SJSA1 (cell line): Measurements from ENCODE around the gene MCCC2. TPM values are rescaled to one million over a fixed set of nuclear protein-coding genes. Genes with fewer than 3 reads are reported as not detected.
"Not testable (repeated sequence)": the region's sequence is repeated elsewhere in the genome, so short reads cannot be mapped to it uniquely, and the experiment has no call there.

Source experiments
- DNase-seq, 2 experiments: peaks; one replicate each; pipeline ENCODE4 v3.0.0-alpha.2; 2015 to 2020; ENCODE audit warnings: low spot score in 2 of 2, low read depth in 1 of 2
- H3K27ac ChIP-seq: fragments of 250-450 bp; sonication (Bioruptor Pico); 2 replicates; pipeline ENCODE4 v1.5.1; 2020; ENCODE audit warnings: mild to moderate bottlenecking, moderate library complexity
- H3K27me3 ChIP-seq: fragments of 250-450 bp; sonication (Bioruptor Pico); replicated peaks from 2 replicates; pipeline ENCODE4 v1.5.1; 2020; ENCODE audit warnings: mild to moderate bottlenecking, moderate library complexity
- H3K36me3 ChIP-seq: fragments of 250-450 bp; sonication (Bioruptor Pico); 2 replicates; pipeline ENCODE4 v1.5.1; 2020; ENCODE audit warnings: mild to moderate bottlenecking
- H3K4me1 ChIP-seq: fragments of 250-450 bp; sonication (Bioruptor Pico); replicated peaks from 2 replicates; pipeline ENCODE4 v1.6.1; 2021; ENCODE audit warnings: mild to moderate bottlenecking
- H3K4me3 ChIP-seq: fragments of 250-450 bp; sonication (Bioruptor Pico); 2 replicates; pipeline ENCODE4 v1.5.1; 2020; ENCODE audit warnings: mild to moderate bottlenecking
- H3K9me3 ChIP-seq: fragments of 250-450 bp; sonication (Bioruptor Pico); replicated peaks from 2 replicates; pipeline ENCODE4 v1.5.1; 2020; ENCODE audit warnings: mild to moderate bottlenecking
- total RNA-seq: library from RNA; depleted of rRNA; stranded (reverse); fragments of >200 nt; shearing (Covaris generic); gene quantifications from 2 replicates; pipeline ENCODE4 v1.2.3, GENCODE V29; 2014

MCCC2 gene
- total RNA-seq, 1 experiment from 2014 or later, result 41.4 TPM

DNA sequence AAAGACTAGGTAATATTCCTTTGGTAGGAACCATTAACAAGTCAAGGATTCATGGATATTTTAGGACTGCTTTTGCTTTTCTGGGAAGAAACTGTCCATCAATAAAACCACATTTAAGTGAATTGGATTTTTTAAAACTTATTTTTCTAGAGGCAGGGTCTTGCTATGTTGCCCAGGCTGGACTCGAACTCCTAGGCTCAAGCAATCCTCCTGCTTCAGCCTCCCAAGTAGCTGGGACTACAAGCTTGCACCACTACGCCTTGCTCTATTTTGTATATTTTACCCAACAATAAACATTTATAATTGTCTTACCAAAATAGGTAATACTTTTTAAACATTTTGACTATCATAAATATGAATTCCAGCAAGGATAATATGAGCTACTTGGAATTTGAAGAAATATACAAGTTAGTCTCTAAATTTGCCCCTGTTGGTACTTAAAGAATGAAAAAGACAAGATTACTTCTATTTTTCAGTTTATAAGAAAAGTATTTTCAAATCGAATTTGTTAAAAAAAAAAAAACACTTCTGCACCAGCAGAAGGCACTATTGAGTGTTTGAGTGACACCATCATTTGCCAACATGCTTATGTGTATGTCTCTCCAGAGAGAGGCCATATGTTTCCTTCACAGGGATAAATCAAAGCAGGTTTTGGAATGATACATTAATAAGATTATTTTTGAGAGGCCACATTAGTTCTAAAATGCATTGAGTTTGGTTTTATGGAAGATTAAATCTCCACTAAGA lies 71.9 kb downstream of the MCCC2 start:
- DNase-seq, result no peak
- Histone ChIP-seq H3K4me3 (no peak overlapping the region), H3K27ac (no peak overlapping the region), H3K36me3 (peaks cover 5% of the 10 kb centered on the region), H3K4me1 (no peaks in the 10 kb centered on the region), H3K27me3 (no peaks in the 10 kb centered on the region), H3K9me3 (no peaks in the 10 kb centered on the region)

DNA sequence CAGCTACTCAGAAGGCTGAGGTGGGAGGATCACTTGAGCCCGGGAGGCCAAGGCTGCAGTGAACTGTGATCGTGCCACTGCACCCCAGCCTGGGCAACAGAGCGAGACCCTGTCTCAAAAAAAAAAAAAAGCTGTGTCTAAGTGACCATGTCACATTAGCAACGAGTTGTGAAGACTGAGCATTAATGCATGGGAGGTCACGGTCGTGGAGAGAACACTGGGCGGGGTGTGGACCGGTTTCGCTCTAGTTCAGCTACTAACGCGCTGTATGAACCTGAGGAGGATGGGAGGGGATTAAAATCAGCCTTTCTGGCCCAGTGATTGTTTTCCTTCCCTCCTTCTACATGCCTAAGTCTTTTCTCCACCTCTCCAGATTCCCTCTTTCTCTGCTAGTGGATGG lies 75.2 kb downstream of the MCCC2 start:
- H3K9me3 ChIP-seq, result no peaks in the 10 kb centered on the region
- no peaks in the 10 kb centered on the region for H3K27me3 ChIP-seq
- no peak for DNase-seq
- H3K36me3 ChIP-seq, result no peaks in the 10 kb centered on the region
- no peak overlapping the region for H3K4me3 ChIP-seq
- no peaks in the 10 kb centered on the region for H3K4me1 ChIP-seq
- H3K27ac ChIP-seq, result no peak overlapping the region

DNA sequence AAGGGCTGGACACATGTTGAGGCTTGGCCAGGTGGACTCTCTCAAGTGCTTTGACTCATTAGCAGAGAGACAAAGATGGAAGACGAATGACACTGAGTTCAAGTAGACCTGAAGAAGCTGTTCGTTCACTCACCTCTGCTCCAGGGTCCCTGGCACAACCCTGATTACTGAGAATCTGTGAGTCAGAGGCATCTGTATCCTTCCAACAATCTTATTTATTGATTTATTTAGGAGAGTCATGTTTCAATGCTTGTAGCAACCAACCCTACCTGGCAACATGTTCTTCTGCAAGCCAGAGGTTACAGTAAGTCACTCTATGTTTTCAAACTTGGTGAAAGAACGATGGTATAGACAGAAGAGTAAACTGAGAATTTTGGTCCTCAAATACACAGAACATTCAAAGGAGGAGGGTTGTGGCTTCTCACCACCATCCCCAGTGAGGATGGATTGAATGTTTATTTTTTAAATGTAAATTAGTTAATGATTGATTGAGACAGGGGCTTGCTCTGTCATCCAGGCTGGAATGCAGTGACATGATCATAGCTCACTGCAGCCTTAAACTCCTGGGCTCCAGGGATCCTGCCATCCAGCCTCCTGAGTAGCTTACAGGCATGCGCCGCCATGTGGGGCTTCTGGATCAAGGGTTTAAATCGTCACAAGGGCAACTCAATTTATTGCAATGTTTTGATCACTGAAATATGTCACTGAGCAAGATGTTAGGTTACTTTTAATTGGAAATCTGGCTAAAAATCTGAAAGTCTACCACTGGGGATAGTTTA lies 76.2 kb downstream of the MCCC2 start:
- H3K27me3 ChIP-seq, result no peaks in the 10 kb centered on the region
- no peak overlapping the region for H3K4me3 ChIP-seq
- no peaks in the 10 kb centered on the region for H3K4me1 ChIP-seq
- H3K36me3 ChIP-seq, result no peaks in the 10 kb centered on the region
- no peaks in the 10 kb centered on the region for H3K9me3 ChIP-seq
- no peak overlapping the region for H3K27ac ChIP-seq
- DNase-seq, result no peak

DNA sequence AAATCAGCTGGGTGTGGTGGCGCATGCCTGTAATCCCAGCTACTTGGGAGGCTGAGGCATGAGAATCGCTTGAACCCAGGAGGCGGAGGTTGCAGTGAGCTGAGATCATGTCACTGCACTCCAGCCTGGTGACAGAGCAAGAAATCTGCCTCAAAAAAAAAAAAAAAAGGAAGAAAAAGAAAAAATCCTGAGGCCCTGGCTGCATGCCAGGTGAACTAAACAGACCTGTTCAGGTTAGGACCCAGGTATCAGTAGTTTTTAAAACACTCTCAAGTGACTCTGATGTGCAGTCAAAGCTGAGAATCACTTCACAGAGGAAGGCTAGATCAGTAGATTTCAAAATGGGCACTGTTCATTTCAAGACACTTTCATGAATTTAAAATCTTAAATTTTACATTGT lies 77.5 kb downstream of the MCCC2 start:
- not testable (repeated sequence) for H3K9me3 ChIP-seq, H3K27me3 ChIP-seq, H3K27ac ChIP-seq, H3K36me3 ChIP-seq, DNase-seq, H3K4me3 ChIP-seq, H3K4me1 ChIP-seq

DNA sequence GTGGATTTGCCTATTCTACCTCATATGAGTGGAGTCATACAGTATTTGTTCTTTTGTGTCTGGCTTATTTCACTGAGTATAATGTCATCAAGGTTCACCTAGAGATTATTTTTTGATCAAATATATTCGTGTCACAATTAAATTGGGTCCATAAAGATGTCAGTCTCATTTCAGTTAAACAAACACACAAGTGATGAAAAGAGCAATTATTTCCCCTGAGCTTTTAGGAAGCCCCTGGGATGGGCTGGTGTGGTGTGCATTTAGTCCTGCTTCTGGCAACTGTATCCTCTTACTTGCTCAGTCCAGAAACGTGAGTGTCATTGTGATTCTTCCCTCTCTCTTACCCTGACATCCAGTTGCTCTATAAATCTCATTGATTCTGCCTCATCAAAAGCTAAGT lies 79.2 kb downstream of the MCCC2 start:
- H3K36me3 ChIP-seq, result no peaks in the 10 kb centered on the region
- H3K9me3 ChIP-seq, result no peaks in the 10 kb centered on the region
- no peaks in the 10 kb centered on the region for H3K4me1 ChIP-seq
- no peaks in the 10 kb centered on the region for H3K27me3 ChIP-seq
- no peak overlapping the region for H3K27ac ChIP-seq
- no peak for DNase-seq
- H3K4me3 ChIP-seq, result no peak overlapping the region

DNA sequence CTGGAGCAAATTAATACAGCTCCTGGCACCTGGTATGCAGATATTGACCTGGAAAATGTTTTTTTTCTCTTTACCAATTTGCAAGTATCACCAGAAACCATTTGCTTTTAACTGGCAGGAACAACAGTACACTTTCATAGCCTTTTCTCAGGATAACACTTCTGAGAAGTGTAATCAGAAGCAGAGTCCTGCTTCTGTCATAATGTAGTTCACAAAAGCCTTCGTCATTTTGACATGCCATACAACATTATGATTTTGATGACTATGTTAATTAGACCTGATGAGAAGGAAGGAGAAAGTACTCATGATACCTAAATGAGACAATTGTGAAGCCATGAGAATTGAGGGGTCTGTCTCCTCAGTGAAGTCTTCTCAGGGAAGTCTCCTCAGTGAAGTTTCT lies 90.8 kb downstream of the MCCC2 start:
- DNase-seq, result no peak
- H3K9me3 ChIP-seq, result no peaks in the 10 kb centered on the region
- no peak overlapping the region for H3K4me3 ChIP-seq
- H3K36me3 ChIP-seq, result no peaks in the 10 kb centered on the region
- H3K27me3 ChIP-seq, result peaks cover 27% of the 10 kb centered on the region; the same call in 1 of the 2 replicates
- no peak overlapping the region for H3K27ac ChIP-seq
- no peaks in the 10 kb centered on the region for H3K4me1 ChIP-seq

DNA sequence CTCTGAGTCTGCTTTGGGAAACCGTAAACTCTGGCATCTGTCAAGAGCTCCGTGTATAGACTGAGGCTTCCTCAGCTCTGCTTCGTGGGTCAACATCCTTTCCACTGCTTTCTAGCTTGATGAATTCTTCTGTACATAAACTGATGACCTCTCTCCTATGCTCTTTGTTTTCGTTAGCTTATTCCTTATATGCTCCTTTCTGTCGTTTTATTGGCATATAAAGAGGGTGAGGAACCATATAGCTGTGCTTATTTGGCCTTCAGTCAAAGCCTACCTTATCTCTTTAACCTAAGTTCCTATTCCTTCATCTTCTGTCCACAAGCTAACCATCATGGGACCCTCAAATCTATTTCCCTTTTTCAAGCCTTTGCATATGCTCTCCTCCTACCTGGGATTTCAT lies 92.6 kb downstream of the MCCC2 start:
- Histone ChIP-seq H3K27ac (no peak overlapping the region), H3K36me3 (no peaks in the 10 kb centered on the region), H3K4me1 (no peaks in the 10 kb centered on the region), H3K9me3 (no peaks in the 10 kb centered on the region), H3K27me3 (peaks cover 21% of the 10 kb centered on the region; the same call in 1 of the 2 replicates), H3K4me3 (no peak overlapping the region)
- DNase-seq, result no peak

DNA sequence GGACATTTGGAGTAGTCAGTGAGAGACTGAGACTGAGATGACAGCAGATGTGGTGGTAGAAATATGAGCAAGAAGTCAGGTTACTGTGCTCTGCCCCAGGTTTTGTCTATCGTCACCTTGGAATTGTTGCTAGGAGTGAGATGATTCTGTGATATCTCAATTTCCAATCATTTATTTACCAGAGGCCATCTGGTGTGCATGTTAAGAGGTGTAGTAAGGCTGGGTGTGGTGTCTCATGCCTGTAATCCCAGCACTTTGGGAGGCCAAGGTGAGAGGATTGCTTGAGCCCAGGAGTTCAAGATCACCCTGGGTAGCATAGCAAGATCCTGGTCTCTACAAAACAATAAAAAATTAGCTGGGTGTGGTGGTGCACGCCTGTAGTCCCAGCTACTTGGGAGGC lies 93.4 kb downstream of the MCCC2 start:
- Histone ChIP-seq H3K36me3 (no peaks in the 10 kb centered on the region), H3K27me3 (peaks cover 21% of the 10 kb centered on the region; the same call in 1 of the 2 replicates), H3K4me1 (no peaks in the 10 kb centered on the region), H3K27ac (no peak overlapping the region), H3K4me3 (no peak overlapping the region), H3K9me3 (no peaks in the 10 kb centered on the region)
- no peak for DNase-seq

DNA sequence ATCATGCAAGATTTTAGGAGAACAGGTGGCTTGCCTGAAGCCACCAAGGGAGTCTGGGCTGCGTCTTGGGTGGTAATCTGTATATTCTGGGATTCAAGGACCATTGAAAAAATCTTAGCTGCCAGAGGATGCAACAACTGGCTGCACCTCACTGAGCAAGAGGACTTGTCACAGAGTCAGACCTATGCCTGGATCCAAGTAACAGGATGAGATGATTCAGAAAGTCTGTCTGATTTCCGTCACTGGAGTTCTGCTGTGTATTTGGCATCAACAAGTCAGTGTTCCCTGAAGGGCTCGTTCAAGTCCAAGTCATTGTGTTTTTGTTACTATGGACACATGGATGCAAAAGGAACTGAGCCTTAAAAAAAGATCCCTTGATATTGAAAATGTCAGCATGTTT lies 94.2 kb downstream of the MCCC2 start:
- Histone ChIP-seq H3K27me3 (peaks cover 21% of the 10 kb centered on the region; the same call in 1 of the 2 replicates), H3K4me3 (no peak overlapping the region), H3K27ac (no peak overlapping the region), H3K4me1 (no peaks in the 10 kb centered on the region), H3K36me3 (no peaks in the 10 kb centered on the region), H3K9me3 (no peaks in the 10 kb centered on the region)
- DNase-seq, result no peak

DNA sequence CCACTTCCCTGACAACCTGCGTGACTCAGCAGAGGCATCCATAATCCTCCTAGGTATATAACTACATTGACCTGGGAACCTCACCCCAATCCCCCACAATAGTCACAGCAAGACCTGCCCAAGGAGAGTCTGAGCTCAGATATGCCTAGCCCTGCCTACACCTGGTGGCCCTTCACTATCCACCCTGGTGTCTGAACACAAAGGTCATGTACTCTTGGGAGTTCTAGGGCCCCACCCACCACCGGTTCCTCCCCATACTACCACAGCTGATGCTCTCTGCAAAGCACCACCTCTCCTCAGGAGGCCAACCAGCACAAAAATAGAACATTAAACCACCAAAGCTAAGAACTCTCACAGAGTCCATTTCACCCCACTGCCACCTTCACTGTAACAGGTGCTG lies 97.2 kb downstream of the MCCC2 start:
- no peak overlapping the region for H3K4me3 ChIP-seq
- no peak for DNase-seq
- no peaks in the 10 kb centered on the region for H3K4me1 ChIP-seq
- H3K9me3 ChIP-seq, result no peaks in the 10 kb centered on the region
- no peak overlapping the region for H3K27ac ChIP-seq
- peaks cover 12% of the 10 kb centered on the region; the same call in 1 of the 2 replicates for H3K27me3 ChIP-seq
- H3K36me3 ChIP-seq, result no peaks in the 10 kb centered on the region

DNA sequence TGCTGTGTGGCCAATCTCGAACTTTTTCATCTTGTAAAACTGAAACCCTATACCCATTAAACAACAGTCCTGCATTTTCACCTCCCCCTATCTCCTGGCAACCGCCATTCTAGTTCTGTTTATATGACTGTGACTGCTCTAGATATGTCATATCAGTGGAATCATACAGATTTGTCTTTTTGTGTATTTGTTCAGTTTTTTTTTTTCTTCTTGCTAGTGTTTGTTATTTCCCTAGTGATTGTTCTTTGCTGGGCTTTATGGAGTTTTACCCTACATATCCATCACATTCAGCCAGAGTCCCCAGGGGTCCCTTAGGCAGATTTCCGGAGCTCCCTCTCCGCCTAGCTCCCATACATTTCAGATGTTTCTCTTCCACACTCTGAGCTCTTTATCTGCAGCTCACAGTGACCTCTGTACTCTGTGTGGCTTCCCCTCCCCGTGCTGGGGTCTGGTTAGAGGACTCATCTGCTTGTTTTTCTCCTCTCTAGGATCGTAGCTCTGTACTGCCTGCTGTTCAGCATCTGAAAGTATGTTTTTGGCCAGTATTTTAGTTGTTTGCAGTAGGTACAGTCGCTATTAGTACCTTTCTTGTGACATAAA lies 106.8 kb downstream of the MCCC2 start:
- H3K4me3 ChIP-seq, result no peak overlapping the region
- peaks cover 24% of the 10 kb centered on the region for H3K4me1 ChIP-seq
- no peak for DNase-seq
- H3K27ac ChIP-seq, result no peak overlapping the region
- no peaks in the 10 kb centered on the region for H3K36me3 ChIP-seq
- no peaks in the 10 kb centered on the region; the same call in 1 of the 2 replicates for H3K27me3 ChIP-seq
- H3K9me3 ChIP-seq, result no peaks in the 10 kb centered on the region; the same call in 1 of the 2 replicates

DNA sequence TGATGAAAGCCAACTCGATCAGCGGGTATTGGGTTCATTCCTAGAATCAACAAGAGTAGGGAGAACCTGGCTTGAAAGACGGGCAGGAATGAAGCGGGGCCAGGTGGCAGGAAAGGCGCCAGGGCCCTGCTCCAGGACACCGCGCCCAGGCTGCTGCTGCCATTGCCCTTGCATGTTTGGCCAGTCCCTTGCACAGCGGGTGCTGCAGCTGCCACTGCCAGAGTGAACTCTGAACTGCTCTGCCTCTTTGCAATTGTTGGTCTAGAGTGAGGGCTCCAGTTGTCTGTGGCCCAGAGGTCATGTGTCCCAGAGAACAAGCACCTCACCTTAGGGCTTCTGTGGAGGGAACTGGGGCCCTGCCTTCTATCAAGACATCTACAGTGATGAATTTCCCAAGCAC lies 107.9 kb downstream of the MCCC2 start:
- Histone ChIP-seq H3K9me3 (no peaks in the 10 kb centered on the region; the same call in 1 of the 2 replicates), H3K4me1 (peaks cover 24% of the 10 kb centered on the region), H3K27me3 (no peaks in the 10 kb centered on the region; the same call in 1 of the 2 replicates), H3K27ac (no peak overlapping the region), H3K4me3 (no peak overlapping the region), H3K36me3 (no peaks in the 10 kb centered on the region)
- DNase-seq, result no peak

DNA sequence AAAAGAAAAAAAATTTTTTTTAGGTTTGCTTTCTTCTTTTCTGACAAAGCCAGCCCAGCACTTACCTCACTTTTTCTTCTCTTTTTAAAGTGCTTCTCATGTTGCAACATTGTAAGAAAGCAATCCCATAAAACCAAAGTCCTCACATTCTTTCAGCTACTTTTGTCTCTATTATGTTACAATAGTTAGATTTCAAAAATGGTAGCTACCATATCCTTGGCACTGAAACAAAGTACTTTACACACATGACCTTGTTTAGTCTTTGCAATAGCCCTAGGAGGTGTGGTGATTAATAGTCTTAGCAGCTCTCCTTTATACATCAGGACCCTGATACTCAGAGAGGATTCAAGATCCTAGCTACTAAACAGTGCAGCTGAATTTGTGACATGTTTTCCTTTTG lies 108.5 kb downstream of the MCCC2 start:
- DNase-seq, result peak in 1 of 2 experiments; percentile 31
- Histone ChIP-seq H3K9me3 (no peaks in the 10 kb centered on the region; the same call in 1 of the 2 replicates), H3K27me3 (no peaks in the 10 kb centered on the region; the same call in 1 of the 2 replicates), H3K36me3 (no peaks in the 10 kb centered on the region), H3K27ac (no peak overlapping the region), H3K4me3 (no peak overlapping the region), H3K4me1 (peaks cover 24% of the 10 kb centered on the region)

DNA sequence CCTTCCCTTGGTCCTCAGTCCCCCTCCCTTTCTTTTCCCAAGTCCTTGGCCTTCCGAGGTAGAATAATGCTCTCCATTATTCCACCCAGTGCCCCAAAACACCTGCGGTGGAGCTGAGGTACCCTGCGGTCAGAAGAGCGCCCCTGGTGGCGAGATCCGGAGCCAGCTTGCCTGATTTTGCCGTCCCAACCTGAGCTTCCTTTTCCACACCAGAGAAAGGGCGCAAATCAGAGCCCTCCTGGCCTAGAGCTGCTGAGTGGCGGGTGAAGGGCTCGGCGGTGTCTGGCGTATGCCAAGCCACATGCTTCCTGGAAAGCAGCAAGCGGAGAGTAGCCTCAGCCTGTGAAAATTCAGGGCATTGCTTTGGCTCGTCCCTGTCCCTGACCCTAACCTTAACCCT lies 110.8 kb downstream of the MCCC2 start:
- Histone ChIP-seq H3K4me1 (peaks cover 24% of the 10 kb centered on the region), H3K27ac (no peak overlapping the region), H3K4me3 (no peak overlapping the region), H3K36me3 (no peaks in the 10 kb centered on the region), H3K9me3 (no peaks in the 10 kb centered on the region), H3K27me3 (no peaks in the 10 kb centered on the region)
- no peak for DNase-seq
